Type B pancreatic cell (in vitro differentiated cells): ENCODE measurements around the gene NEK4. TPM values are rescaled to one million over a fixed set of nuclear protein-coding genes. Genes with fewer than 3 reads are reported as not detected.

Experiments
- DNase-seq: peaks from one replicate; pipeline ENCODE4 v3.0.0; 2021; ENCODE audit warnings: mixed read lengths; ENCODE audit not compliant: unreplicated experiment; ENCODE audit errors: extremely low spot score
- H3K27ac Mint-ChIP-seq: 2 replicates; pipeline ENCODE4 v1.8.0; 2021; ENCODE audit warnings: mild to moderate bottlenecking, mixed read lengths
- H3K27me3 Mint-ChIP-seq: 2 replicates; pipeline ENCODE4 v1.8.0; 2021; ENCODE audit warnings: mixed read lengths
- H3K36me3 Mint-ChIP-seq: 2 replicates; pipeline ENCODE4 v1.8.0; 2021; ENCODE audit warnings: mixed read lengths
- H3K4me1 Mint-ChIP-seq: one replicate; pipeline ENCODE4 v1.8.0; 2021; ENCODE audit warnings: mixed read lengths; ENCODE audit not compliant: unreplicated experiment
- H3K4me3 Mint-ChIP-seq: 2 replicates; pipeline ENCODE4 v1.8.0; 2021; ENCODE audit warnings: mild to moderate bottlenecking, mixed read lengths
- H3K9me3 Mint-ChIP-seq: 2 replicates; pipeline ENCODE4 v1.8.0; 2021; ENCODE audit warnings: mixed read lengths
- CTCF ChIP-seq: fragments of 200-600 bp; sonication (generic); conservative IDR thresholded peaks from 2 replicates; pipeline ENCODE4 v1.5.0; 2021; ENCODE audit warnings: antibody characterized with exemption, mild to moderate bottlenecking
- total RNA-seq: library from RNA; stranded (reverse); gene quantifications from 2 replicates; pipeline ENCODE4 v1.2.1, GENCODE V29; 2021; ENCODE audit warnings: low replicate concordance

The NEK4 gene
- total RNA-seq, 1 donor from 2014 or later, result 47.2 TPM

GRCh38 chr3:52722491-52722890 lies 48.2 kb downstream of the NEK4 start:
- TF ChIP-seq CTCF, result no peak
- no peak overlapping the region for H3K4me3 Mint-ChIP-seq
- no peak overlapping the region for H3K27ac Mint-ChIP-seq
- peaks cover 34% of the 10 kb centered on the region for H3K36me3 Mint-ChIP-seq
- peak; percentile 32 for DNase-seq
- H3K27me3 Mint-ChIP-seq, result no peaks in the 10 kb centered on the region
- H3K4me1 Mint-ChIP-seq, result no peaks in the 10 kb centered on the region
- H3K9me3 Mint-ChIP-seq, result no peaks in the 10 kb centered on the region

GRCh38 chr3:52721730-52722008 lies 49.1 kb downstream of the NEK4 start:
- peak; percentile 10 for DNase-seq
- TF ChIP-seq CTCF, result no peak
- H3K9me3 Mint-ChIP-seq, result no peaks in the 10 kb centered on the region

GRCh38 chr3:52721002-52721729 lies 49.6 kb downstream of the NEK4 start:
- no peak for TF ChIP-seq CTCF
- H3K36me3 Mint-ChIP-seq, result peaks cover 28% of the 10 kb centered on the region
- no peak overlapping the region for H3K27ac Mint-ChIP-seq
- H3K9me3 Mint-ChIP-seq, result no peaks in the 10 kb centered on the region
- no peaks in the 10 kb centered on the region for H3K27me3 Mint-ChIP-seq
- no peak overlapping the region for H3K4me3 Mint-ChIP-seq
- DNase-seq, result peak; percentile 20
- H3K4me1 Mint-ChIP-seq, result no peaks in the 10 kb centered on the region

More at GRCh38 chr3:52721730-52722008, 49.1 kb downstream of the NEK4 start:
- Mint-ChIP-seq H3K27ac (no peak overlapping the region), H3K4me3 (no peak overlapping the region), H3K4me1 (no peaks in the 10 kb centered on the region), H3K36me3 (peaks cover 29% of the 10 kb centered on the region), H3K27me3 (no peaks in the 10 kb centered on the region)

- Mint-ChIP-seq H3K4me1 (no peaks in the 10 kb centered on the region), H3K27ac (no peak overlapping the region), H3K9me3 (no peaks in the 10 kb centered on the region), H3K4me3 (no peak overlapping the region), H3K27me3 (no peaks in the 10 kb centered on the region), H3K36me3 (peaks cover 23% of the 10 kb centered on the region)
- TF ChIP-seq CTCF, result no peak
- no peak for DNase-seq
Observed at GRCh38 chr3:52719618-52720017, 51.1 kb downstream of the NEK4 start.

GRCh38 chr3:52715714-52716305 lies 54.9 kb downstream of the NEK4 start:
- TF ChIP-seq CTCF, result no peak
- peaks cover 26% of the 10 kb centered on the region for H3K36me3 Mint-ChIP-seq
- H3K4me1 Mint-ChIP-seq, result no peaks in the 10 kb centered on the region
- DNase-seq, result no peak
- H3K27me3 Mint-ChIP-seq, result no peaks in the 10 kb centered on the region
- no peak overlapping the region for H3K4me3 Mint-ChIP-seq
- H3K9me3 Mint-ChIP-seq, result no peaks in the 10 kb centered on the region
- no peak overlapping the region for H3K27ac Mint-ChIP-seq
